Astrocyte of the spinal cord (primary cell): ENCODE data around the gene CNTFR.

Experiments used
- DNase-seq: peaks from one replicate; pipeline ENCODE4 v3.0.0; 2011; ENCODE audit warnings: low read depth, low spot score
- H3K4me3 ChIP-seq: 2 replicates; pipeline ENCODE4 v1.5.1; 2011; ENCODE audit warnings: low read depth, mild to moderate bottlenecking, low read length, moderate library complexity
- in situ Hi-C: cut with HindIII; loops from 2 replicates; pipeline ENCODE4 v1.10.0; 2017; ENCODE audit warnings: low sequenced_read_pairs
- TF ChIP-seq, protein P1 (sequence below): IDR thresholded peaks from 2 replicates; pipeline ENCODE4 v1.5.1; 2012; ENCODE audit warnings: low read depth, mild to moderate bottlenecking, low read length, inconsistent platforms

CNTFR gene

DNA sequence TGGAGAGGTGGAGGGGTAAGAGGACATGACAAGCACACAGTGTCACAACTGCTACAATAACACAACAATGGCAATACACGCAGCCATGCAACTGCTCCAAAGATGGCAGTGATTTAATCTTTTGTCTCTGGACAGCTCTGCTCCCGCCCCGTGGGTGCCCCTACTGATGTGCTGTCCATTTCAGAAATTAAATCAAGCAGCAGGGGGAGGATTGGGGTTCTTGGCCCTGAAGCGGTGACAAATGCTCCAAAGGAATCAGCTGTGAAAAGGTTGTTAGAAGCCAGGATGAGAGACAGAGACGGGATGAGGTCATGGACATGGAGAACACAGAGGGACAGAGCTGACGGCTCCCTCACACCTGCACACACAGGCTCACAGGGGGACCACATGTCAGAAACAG, 22.6 kb downstream of the CNTFR start:
- in situ Hi-C loops, result no loop called here
- no peak for DNase-seq
- no peak overlapping the region for H3K4me3 ChIP-seq

DNA sequence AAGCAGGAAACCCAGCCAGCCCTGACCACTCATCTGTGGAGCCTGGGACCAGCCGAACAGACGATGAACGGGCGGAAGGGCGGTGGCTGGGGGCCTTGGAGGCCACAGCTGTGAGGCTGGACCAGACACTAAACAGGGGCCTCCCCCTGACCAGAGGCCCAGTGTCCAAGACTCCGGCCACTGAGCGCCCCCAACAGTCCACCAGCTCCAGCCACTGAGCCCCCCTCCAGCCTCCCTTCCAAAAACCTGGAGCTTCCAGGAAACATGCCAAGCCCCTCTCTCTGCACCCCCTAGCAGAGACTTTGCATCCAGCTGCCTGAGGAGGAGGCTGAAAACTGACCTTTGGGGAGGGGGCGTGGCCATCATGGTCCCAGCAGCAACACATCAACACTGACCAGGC, 23.2 kb downstream of the CNTFR start:
- in situ Hi-C loops, result no loop called here
- TF ChIP-seq, protein P1, sequence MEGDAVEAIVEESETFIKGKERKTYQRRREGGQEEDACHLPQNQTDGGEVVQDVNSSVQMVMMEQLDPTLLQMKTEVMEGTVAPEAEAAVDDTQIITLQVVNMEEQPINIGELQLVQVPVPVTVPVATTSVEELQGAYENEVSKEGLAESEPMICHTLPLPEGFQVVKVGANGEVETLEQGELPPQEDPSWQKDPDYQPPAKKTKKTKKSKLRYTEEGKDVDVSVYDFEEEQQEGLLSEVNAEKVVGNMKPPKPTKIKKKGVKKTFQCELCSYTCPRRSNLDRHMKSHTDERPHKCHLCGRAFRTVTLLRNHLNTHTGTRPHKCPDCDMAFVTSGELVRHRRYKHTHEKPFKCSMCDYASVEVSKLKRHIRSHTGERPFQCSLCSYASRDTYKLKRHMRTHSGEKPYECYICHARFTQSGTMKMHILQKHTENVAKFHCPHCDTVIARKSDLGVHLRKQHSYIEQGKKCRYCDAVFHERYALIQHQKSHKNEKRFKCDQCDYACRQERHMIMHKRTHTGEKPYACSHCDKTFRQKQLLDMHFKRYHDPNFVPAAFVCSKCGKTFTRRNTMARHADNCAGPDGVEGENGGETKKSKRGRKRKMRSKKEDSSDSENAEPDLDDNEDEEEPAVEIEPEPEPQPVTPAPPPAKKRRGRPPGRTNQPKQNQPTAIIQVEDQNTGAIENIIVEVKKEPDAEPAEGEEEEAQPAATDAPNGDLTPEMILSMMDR, result no peak
- DNase-seq, result no peak
- no peak overlapping the region for H3K4me3 ChIP-seq

More for the DNA sequence above, 22.6 kb downstream of the CNTFR start:
- TF ChIP-seq, protein P1, result no peak

DNA sequence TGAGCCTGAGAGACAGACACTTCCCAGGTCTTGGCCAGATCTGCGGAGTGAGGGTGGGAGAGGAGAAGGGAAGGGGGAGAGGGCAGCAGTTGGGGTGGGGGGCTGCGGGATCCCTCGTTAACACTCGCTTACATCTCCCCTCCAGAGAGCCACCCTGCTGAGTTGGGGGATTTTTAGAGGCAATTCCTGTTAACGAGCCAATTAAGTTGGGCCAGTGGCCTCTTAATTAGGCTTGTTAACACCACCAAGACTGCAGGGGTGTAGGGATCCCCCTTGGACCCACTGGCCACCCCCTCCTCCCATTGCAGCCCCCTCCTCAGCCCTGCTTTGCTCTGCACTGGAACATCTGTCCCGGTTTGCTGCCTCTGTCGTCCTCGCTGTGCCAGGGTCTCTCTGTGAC, 23.7 kb downstream of the CNTFR start:
- in situ Hi-C loops, result no loop called here
- DNase-seq, result no peak
- TF ChIP-seq, protein P1, result no peak
- no peak overlapping the region for H3K4me3 ChIP-seq

DNA sequence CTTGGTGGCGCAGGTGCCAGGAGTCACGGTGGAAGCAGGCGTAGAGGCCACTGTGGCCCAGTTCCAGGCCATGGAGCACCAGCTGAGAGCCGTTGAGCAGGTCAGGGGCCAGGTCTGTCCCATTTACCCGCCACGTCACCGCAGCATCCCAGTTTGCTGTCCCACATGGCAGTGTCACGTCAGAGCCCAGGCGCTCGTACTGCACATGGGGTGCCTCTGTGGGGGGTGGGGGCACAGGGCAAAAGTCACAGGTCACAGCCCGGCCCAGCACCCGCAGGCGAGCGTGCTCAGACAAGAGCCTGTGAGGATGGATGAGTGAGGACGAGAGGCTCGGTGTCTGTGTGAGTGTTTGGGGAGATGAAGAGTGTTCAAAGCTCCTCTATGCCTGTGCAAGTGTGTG, 24.9 kb downstream of the CNTFR start:
- TF ChIP-seq, protein P1, result no peak
- DNase-seq, result no peak
- no peak overlapping the region for H3K4me3 ChIP-seq
- in situ Hi-C loops, result no loop called here

DNA sequence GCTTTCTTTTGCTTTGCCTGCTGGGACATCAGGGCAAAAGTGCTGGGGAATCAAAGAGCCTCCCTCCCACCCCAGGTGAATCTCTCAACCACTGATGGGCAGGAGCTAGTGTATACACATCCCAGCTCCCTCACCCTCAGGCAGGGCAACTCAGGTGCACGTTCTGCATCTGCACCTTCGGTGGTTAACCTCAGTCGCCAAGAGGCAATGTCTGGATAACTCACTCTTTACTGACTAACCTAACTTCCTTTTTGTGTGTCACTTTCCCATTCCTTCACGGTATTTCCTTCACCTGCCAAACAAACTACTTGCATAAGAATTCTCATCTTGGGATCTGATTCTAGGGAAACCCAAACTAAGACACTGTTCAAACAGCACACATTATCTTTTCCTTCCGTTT, 26.3 kb downstream of the CNTFR start:
- in situ Hi-C loops, result no loop called here
- TF ChIP-seq, protein P1, result no peak
- no peak for DNase-seq
- H3K4me3 ChIP-seq, result no peak overlapping the region

DNA sequence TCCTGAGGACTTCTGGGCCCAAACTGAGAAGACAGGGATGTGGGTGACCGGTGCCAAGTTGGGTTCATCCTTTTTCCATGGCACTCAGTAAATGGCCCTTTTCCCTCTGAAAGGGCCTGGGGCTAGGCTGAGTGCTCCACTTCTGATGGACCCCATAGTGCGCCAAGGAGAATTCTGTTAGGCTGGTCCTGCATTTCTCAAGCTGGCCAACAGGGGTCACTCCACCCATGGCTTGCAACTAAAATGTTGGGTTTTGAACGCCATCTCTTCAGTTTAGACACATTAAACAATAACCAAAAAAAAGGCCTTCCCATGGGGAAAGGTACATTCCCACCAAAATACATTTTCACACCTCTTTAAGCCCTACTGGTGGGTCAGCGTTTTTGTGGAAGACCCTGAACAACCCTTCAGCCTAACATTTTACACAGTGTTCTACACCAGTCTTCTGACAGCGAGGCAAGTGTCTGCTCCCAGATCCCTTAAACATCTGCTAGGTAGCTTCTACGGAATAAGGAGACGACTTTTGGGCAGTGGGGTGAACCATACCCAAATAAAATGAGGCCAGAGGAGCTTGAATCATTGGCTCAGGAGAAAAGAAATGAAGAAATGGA, 27.3 kb downstream of the CNTFR start:
- in situ Hi-C loops, result no loop called here
- DNase-seq, result no peak
- TF ChIP-seq, protein P1, result peak; percentile 56
- H3K4me3 ChIP-seq, result no peak overlapping the region

DNA sequence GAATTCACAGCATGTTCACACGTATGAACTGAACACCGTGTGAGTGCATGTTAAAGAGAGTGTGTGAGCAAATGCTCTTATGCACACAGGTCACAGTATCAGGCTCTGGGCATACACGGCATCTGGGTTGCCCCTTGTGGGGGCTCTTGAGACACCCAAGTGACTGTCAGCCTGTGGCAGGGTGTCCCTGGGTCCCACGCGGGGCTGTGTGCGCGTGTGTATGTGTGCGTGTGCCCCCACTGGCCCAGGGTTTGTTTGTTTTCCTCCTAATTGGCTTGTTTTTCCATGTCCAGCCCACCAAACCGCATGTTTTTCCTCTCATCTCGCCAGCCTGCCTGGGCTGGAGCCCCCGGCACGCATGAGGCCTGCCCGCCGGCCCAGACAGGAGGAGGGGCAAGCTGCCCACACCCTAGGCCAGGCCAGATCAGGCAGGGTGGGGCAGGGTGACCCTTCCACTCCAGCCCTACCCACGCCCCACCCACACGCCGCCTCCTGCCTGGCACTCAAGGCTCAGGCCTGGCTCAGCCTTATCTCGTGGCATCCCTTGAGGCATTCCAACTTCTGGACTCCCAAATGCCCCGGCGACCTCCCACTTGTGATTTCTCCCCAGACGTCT, 28.8 kb downstream of the CNTFR start:
- H3K4me3 ChIP-seq, result no peak overlapping the region
- TF ChIP-seq, protein P1, result no peak
- DNase-seq, result no peak
- in situ Hi-C loops, result no loop called here
